Measurements from ENCODE around the gene FECH. TPM values are rescaled to one million over a fixed set of nuclear protein-coding genes. Genes with fewer than 3 reads are reported as not detected.

The FECH gene
- total RNA-seq, 2 donors from 2014 or later, result 27.6 to 31.7 TPM

DNA sequence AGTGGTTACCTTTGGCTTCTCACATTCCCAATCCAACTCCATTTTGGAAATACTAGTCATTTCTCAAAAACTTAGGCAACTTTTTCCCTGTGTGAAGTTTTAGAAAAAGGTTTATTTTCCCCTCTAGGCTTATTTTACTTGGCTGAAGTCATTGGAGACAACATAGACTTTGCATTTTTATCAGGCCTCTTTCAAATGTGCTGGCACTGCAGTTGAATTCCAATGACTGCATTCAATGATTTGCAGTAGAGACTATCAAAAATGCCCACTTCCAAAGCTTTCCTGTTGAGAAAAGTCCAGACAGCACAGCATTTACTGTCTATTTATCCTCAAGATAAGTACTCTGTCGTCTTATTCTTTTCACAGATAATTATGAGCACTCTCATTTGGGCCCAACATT, 81.3 kb downstream of the FECH start:
- no peak overlapping the region for H3K27ac ChIP-seq (ENCODE audit: low read depth, low read length)
- H3K4me1 Mint-ChIP-seq, result no peaks in the 10 kb centered on the region
- no peak overlapping the region for H3K27ac Mint-ChIP-seq
- no peak overlapping the region for H3K4me3 Mint-ChIP-seq
- TF ChIP-seq, protein P1, sequence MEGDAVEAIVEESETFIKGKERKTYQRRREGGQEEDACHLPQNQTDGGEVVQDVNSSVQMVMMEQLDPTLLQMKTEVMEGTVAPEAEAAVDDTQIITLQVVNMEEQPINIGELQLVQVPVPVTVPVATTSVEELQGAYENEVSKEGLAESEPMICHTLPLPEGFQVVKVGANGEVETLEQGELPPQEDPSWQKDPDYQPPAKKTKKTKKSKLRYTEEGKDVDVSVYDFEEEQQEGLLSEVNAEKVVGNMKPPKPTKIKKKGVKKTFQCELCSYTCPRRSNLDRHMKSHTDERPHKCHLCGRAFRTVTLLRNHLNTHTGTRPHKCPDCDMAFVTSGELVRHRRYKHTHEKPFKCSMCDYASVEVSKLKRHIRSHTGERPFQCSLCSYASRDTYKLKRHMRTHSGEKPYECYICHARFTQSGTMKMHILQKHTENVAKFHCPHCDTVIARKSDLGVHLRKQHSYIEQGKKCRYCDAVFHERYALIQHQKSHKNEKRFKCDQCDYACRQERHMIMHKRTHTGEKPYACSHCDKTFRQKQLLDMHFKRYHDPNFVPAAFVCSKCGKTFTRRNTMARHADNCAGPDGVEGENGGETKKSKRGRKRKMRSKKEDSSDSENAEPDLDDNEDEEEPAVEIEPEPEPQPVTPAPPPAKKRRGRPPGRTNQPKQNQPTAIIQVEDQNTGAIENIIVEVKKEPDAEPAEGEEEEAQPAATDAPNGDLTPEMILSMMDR (conservative IDR thresholded peaks at IDR 0.05), result no peak
- no peaks in the 10 kb centered on the region for H3K9me3 Mint-ChIP-seq
- H3K27me3 Mint-ChIP-seq (ENCODE audit: insufficient read depth), result peaks cover 4% of the 10 kb centered on the region
- 91 to 100% methylated on average over 1 of the region's 1 CpG for WGBS, 2 experiments (ENCODE audit: insufficient coverage in 1 of 2, insufficient read length in 1 of 2)
- H3K9me3 ChIP-seq (ENCODE audit: control insufficient read depth, low read length), result no peaks in the 10 kb centered on the region
- H3K27me3 ChIP-seq (ENCODE audit: control insufficient read depth, insufficient read depth, low read length, poor library complexity, severe bottlenecking), result no peaks in the 10 kb centered on the region
- H3K9ac ChIP-seq (ENCODE audit: extremely low read depth, low read length, poor library complexity, severe bottlenecking), result no peak overlapping the region
- no peak for DNase-seq
- no peaks in the 10 kb centered on the region for H3K36me3 Mint-ChIP-seq (ENCODE audit: low read depth)
- H3K4me3 ChIP-seq (ENCODE audit: low read length), result no peak overlapping the region
- no peaks in the 10 kb centered on the region for H3K36me3 ChIP-seq (ENCODE audit: control insufficient read depth, insufficient read depth, low read length)
- H3K4me1 ChIP-seq (ENCODE audit: control insufficient read depth, insufficient read depth, low read length), result no peaks in the 10 kb centered on the region

DNA sequence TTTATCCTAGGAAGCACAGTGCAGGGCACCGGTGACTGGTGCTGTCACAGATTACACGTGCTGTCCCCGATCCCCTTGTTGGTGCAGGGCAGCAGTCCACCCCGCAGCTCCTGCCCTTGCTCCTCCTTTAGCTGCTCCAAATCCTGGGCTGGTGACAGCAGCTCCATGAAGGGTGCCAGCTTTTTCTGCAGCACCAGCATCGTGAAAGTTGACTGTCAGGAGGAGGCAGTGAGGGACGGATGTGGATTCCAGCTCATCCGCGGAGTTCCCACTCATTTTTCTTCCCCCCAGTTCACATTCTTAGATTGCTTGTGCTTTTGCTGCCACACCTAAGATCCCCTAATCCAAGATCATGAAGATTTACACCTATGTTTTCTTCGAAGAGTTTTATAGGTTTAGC, 83.9 kb downstream of the FECH start:
- H3K27me3 Mint-ChIP-seq (ENCODE audit: insufficient read depth), result peaks cover 4% of the 10 kb centered on the region
- DNase-seq, result no peak
- H3K27ac Mint-ChIP-seq, result no peak overlapping the region
- H3K27me3 ChIP-seq (ENCODE audit: control insufficient read depth, insufficient read depth, low read length, poor library complexity, severe bottlenecking), result no peaks in the 10 kb centered on the region
- no peaks in the 10 kb centered on the region for H3K9me3 Mint-ChIP-seq
- no peaks in the 10 kb centered on the region for H3K4me1 ChIP-seq (ENCODE audit: control insufficient read depth, insufficient read depth, low read length)
- no peaks in the 10 kb centered on the region for H3K9me3 ChIP-seq (ENCODE audit: control insufficient read depth, low read length)
- no peaks in the 10 kb centered on the region for H3K36me3 ChIP-seq (ENCODE audit: control insufficient read depth, insufficient read depth, low read length)
- H3K36me3 Mint-ChIP-seq (ENCODE audit: low read depth), result no peaks in the 10 kb centered on the region
- no peaks in the 10 kb centered on the region for H3K4me1 Mint-ChIP-seq
- H3K9ac ChIP-seq (ENCODE audit: extremely low read depth, low read length, poor library complexity, severe bottlenecking), result no peak overlapping the region
- WGBS, 2 experiments (ENCODE audit: insufficient coverage in 1 of 2, insufficient read length in 1 of 2), result 77 to 100% methylated on average over 1 to 9 of the region's 9 CpGs
- TF ChIP-seq, protein P1 (conservative IDR thresholded peaks at IDR 0.05), result no peak
- no peak overlapping the region for H3K4me3 Mint-ChIP-seq
- no peak overlapping the region for H3K27ac ChIP-seq (ENCODE audit: low read depth, low read length)
- H3K4me3 ChIP-seq (ENCODE audit: low read length), result no peak overlapping the region

DNA sequence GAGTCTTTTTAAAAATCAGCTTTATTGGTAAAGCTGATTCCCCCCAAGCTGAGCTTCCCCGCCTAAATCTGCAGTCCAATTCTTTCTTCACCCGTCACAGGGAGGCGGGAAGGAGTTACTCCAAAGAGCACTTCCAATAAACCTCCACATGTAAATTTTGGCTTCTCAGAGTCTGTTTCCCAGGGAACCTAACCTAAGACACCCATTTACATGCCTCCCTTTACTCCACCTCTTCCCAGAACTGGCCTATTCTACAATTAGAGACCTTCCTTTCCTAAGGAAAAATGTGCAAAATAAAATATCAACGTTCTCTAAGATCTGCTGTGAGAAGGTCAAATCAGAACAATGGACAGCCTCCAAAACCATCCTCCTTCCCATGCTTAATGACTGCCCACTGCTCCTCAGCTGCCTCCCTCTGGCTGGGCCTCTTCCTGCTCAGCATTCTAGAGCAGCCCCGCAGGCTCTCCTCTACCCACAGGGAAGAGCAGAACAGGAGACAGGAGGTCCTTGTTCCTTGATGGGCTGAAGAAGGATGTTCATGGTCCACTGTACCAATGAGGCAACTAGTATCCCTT, 87.7 kb downstream of the FECH start:
- no peaks in the 10 kb centered on the region for H3K36me3 ChIP-seq (ENCODE audit: control insufficient read depth, insufficient read depth, low read length)
- Mint-ChIP-seq H3K36me3 (ENCODE audit: low read depth) (no peaks in the 10 kb centered on the region), H3K27me3 (ENCODE audit: insufficient read depth) (no peaks in the 10 kb centered on the region), H3K27ac (no peak overlapping the region), H3K9me3 (no peaks in the 10 kb centered on the region), H3K4me1 (no peaks in the 10 kb centered on the region), H3K4me3 (no peak overlapping the region)
- no peak overlapping the region for H3K9ac ChIP-seq (ENCODE audit: extremely low read depth, low read length, poor library complexity, severe bottlenecking)
- DNase-seq, result no peak
- no peak overlapping the region for H3K4me3 ChIP-seq (ENCODE audit: low read length)
- no peaks in the 10 kb centered on the region for H3K27me3 ChIP-seq (ENCODE audit: control insufficient read depth, insufficient read depth, low read length, poor library complexity, severe bottlenecking)
- TF ChIP-seq, protein P1 (conservative IDR thresholded peaks at IDR 0.05), result no peak
- no peaks in the 10 kb centered on the region for H3K4me1 ChIP-seq (ENCODE audit: control insufficient read depth, insufficient read depth, low read length)
- no peaks in the 10 kb centered on the region for H3K9me3 ChIP-seq (ENCODE audit: control insufficient read depth, low read length)
- WGBS, 2 experiments (ENCODE audit: insufficient coverage in 1 of 2, insufficient read length in 1 of 2), result 87 to 100% methylated on average over 4 to 5 of the region's 5 CpGs
- no peak overlapping the region for H3K27ac ChIP-seq (ENCODE audit: low read depth, low read length)

Other genes with a start within 250 kb of the FECH start
- gene ST8SIA3, start 234.1 kb downstream of the FECH start, total RNA-seq, result 1 to 10 TPM; 1.1 to 1.6 TPM
- gene ONECUT2, start 151.3 kb downstream of the FECH start, total RNA-seq, result 1 to 10 TPM; 1.9 to 3.6 TPM
- gene NARS1, start 35.1 kb upstream of the FECH start, total RNA-seq, result 100 to 1,000 TPM; 118 to 134 TPM
- 10 to 100 TPM in 1 of 2 donors, 1 to 10 TPM in 1; 1.7 to 13.5 TPM for gene ATP8B1, start 216.6 kb upstream of the FECH start, total RNA-seq